Spinal cord (tissue), 10 donors: ENCODE measurements around the gene MGAT5. TPM values are rescaled to one million over a fixed set of nuclear protein-coding genes. Genes with fewer than 3 reads are reported as not detected.

ENCODE experiments used
- DNase-seq, 6 donors: peaks; one replicate each; pipeline versions ENCODE4 v3.0.0 to v3.0.0-alpha.2; 2013 to 2015; ENCODE audit warnings: low spot score in 6 of 6, low read depth in 4 of 6
- H3K27ac ChIP-seq: one replicate; pipeline ENCODE4 v1.5.1; 2013; ENCODE audit warnings: low read depth, low read length, control low read depth
- H3K27me3 ChIP-seq: one replicate; pipeline ENCODE4 v1.6.1; 2013; ENCODE audit warnings: low read length; ENCODE audit not compliant: control insufficient read depth, insufficient read depth
- H3K36me3 ChIP-seq: one replicate; pipeline ENCODE4 v1.6.1; 2013; ENCODE audit warnings: low read length; ENCODE audit not compliant: control insufficient read depth, insufficient read depth
- H3K4me1 ChIP-seq: one replicate; pipeline ENCODE4 v1.6.1; 2013; ENCODE audit warnings: low read length; ENCODE audit not compliant: control insufficient read depth, insufficient read depth
- H3K4me3 ChIP-seq: one replicate; pipeline ENCODE4 v1.5.1; 2013; ENCODE audit warnings: low read depth, low read length, control low read depth
- H3K9me3 ChIP-seq: one replicate; pipeline ENCODE4 v1.6.1; 2013; ENCODE audit warnings: low read length; ENCODE audit not compliant: control insufficient read depth, insufficient read depth
- WGBS: methylation state at CpG from one replicate; pipeline ENCODE4 v1.1.5; 2013; ENCODE audit warnings: missing lambda C conversion rate; ENCODE audit not compliant: insufficient coverage; 5-methylcytosine and 5-hydroxymethylcytosine counted together
- polyA plus RNA-seq, 2 donors: library from polyadenylated mRNA; unstranded; fragments of 120-200 nt; gene quantifications; one replicate each; pipeline ENCODE4 v1.2.1, GENCODE V29; 2013; ENCODE audit not compliant: insufficient read length in 2 of 2
- total RNA-seq, 2 donors: library from RNA; depleted of rRNA in 1 of 2; stranded (reverse); fragments of 120-200 nt in 1 of 2; fragments of >200 nt in 1 of 2; gene quantifications; one replicate each; pipeline versions ENCODE4 v1.2.3 to v1.2.4, GENCODE V29; 2013 to 2014
- donor health status: healthy.

The MGAT5 gene
- total and polyA plus RNA-seq, 4 donors, result 45.8 to 76.6 (median 48.3) TPM

DNA sequence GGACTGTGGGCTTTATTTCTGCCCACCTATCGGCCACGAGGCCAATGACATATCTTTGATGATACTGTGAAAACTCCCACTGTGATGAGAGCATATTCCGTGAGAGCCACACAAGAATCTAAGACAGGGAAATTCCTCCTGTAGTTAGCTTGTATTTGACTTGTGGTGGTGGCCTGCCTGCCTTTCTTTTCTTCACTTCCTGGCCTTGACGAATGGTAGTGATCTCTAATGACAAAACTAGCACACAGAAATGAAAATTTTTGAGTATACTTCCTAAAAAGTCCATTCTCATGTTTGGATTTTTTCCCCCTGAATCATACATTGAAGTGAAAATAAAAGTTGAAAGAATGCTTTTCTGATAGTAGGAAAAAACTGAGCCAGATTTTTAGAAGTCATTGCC lies 94.4 kb downstream of the MGAT5 start:
- H3K27ac ChIP-seq, result no peak overlapping the region
- no peaks in the 10 kb centered on the region for H3K36me3 ChIP-seq
- H3K9me3 ChIP-seq, result no peaks in the 10 kb centered on the region
- H3K27me3 ChIP-seq, result no peaks in the 10 kb centered on the region
- H3K4me1 ChIP-seq, result no peaks in the 10 kb centered on the region
- H3K4me3 ChIP-seq, result no peak overlapping the region
- whole genome bisulfite sequencing, result no CpG with 5 or more reads among the region's 4 CpGs
- DNase-seq, result no peak

DNA sequence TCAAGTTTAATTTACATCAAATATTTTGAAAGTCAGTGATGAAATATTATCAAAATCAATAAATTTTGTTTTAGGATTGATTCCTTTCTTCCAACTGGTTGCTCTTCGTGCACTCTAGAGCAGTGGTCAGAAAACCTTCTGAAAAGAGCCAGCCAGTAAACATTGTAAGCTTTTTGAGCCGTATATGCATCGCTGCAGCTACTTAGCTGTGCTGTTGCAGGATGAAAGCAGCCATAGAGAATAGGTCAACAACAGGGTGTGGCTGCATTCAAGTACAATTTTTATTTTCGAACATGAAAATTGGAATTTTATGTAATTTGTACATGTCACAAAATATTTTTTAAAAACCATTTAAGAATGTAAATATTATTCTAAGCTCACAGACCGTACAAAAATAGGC lies 94.9 kb downstream of the MGAT5 start:
- no peaks in the 10 kb centered on the region for H3K4me1 ChIP-seq
- H3K9me3 ChIP-seq, result no peaks in the 10 kb centered on the region
- no peak overlapping the region for H3K27ac ChIP-seq
- no peak overlapping the region for H3K4me3 ChIP-seq
- no peak for DNase-seq
- H3K36me3 ChIP-seq, result no peaks in the 10 kb centered on the region
- WGBS, result 54% methylated on average over 3 of the region's 5 CpGs
- no peaks in the 10 kb centered on the region for H3K27me3 ChIP-seq

DNA sequence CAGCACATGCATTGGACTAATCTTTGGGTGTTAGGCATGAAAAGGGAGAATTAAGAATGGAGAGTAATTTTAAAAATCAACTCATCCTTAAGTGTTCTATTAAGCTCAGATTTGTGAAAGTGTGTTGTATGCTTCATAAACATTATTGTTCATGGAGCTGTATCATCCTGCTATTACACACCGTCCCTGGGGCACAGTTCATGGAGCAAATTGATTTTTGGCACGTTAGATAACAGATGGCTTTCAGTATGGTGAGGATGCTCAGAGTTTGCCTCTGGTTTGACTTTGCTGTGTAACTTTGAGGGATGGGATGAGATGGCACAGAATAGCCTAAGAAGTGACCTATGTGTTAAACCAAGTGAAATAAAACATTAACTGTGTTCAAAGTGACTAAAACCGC lies 97.1 kb downstream of the MGAT5 start:
- H3K4me1 ChIP-seq, result no peaks in the 10 kb centered on the region
- H3K27me3 ChIP-seq, result no peaks in the 10 kb centered on the region
- 0% methylated on average over 1 of the region's 3 CpGs for WGBS
- DNase-seq, result peak in 1 of 6 donors; percentile 89
- H3K36me3 ChIP-seq, result no peaks in the 10 kb centered on the region
- no peak overlapping the region for H3K4me3 ChIP-seq
- H3K9me3 ChIP-seq, result no peaks in the 10 kb centered on the region
- H3K27ac ChIP-seq, result no peak overlapping the region

DNA sequence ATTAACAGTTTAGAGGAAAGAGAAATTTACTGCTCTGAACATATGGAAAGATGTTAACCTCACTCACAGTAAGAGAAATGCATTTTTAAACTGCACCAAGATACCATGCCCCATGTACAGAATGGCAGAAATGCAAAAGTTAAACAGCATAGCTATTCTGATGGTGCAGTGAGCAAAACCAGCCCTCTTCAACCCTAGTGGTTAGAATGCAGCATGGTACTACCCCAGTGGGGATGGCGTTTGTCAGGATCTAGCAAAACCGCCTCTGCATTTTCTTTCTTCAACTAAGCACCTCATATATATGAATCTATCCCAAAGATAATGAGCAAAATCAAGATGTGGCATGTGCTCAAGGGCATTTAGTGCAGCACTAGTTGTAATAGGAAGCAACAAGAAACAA lies 98.0 kb downstream of the MGAT5 start:
- Histone ChIP-seq H3K4me3 (no peak overlapping the region), H3K4me1 (no peaks in the 10 kb centered on the region), H3K9me3 (no peaks in the 10 kb centered on the region), H3K27me3 (no peaks in the 10 kb centered on the region), H3K27ac (no peak overlapping the region), H3K36me3 (no peaks in the 10 kb centered on the region)
- WGBS, result no CpG with 5 or more reads among the region's 2 CpGs
- no peak for DNase-seq

DNA sequence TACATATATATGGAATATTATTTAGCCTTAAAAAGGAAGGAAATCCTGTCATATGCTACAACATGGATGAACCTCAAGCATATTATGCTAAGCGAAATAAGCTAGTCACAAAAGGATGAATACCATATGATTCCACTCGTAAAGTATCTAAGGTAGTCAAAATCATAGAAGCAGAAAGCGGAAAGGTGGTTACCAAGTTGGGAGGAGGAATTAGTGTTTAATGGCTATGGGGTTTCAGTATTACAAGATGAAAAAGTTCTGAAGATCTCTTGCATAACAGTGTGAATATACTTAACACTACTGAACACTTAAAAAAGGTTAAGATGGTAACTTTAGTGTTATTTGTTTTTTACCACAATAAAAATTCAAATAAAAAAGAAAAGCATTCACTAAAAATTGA lies 99.0 kb downstream of the MGAT5 start:
- Histone ChIP-seq H3K4me3 (no peak overlapping the region), H3K27me3 (no peaks in the 10 kb centered on the region), H3K27ac (no peak overlapping the region), H3K36me3 (no peaks in the 10 kb centered on the region), H3K9me3 (no peaks in the 10 kb centered on the region), H3K4me1 (no peaks in the 10 kb centered on the region)
- no peak for DNase-seq
- no CpG with 5 or more reads among the region's 3 CpGs for WGBS

DNA sequence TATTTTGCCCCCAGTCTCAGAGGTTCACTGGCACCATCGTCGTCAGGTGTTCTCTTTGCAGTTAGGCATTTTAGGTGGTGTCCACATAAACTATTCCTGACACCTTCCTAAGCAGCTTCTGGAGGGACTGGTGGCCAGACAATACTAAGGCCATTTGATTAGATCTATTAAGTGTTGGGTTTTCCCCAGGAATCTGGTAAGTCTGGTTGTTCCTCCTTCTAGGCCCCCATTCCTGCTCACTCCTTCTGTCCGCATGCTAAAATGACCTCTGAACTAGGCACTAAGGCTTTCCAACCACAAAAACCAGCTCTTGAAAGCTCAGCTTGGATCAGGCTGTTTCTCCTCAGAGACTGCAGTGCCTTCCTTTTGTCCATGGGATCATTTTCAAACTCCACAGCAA lies 100.7 kb downstream of the MGAT5 start:
- 100% methylated on average over 1 of the region's 3 CpGs for WGBS
- no peaks in the 10 kb centered on the region for H3K27me3 ChIP-seq

DNA sequence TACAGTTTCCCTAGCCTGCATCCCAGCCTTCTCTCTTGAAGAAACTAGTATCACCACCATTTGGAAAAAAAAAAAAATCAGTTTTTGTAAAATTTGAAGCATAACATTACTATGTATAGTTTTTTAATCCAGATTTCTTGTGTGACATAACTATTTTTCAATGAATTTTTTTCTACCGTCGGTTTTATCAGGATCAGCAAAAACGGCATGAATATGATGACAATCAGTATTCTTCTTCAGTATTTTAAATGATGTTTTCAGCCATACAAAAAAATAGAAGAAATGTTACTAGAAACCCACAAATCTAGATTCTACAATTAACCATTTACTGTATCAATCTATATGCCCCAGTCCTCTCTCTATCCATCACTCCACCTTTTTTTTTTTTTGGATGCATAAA lies 103.9 kb downstream of the MGAT5 start:
- peaks cover 10% of the 10 kb centered on the region for H3K4me1 ChIP-seq
- H3K27me3 ChIP-seq, result no peaks in the 10 kb centered on the region
- H3K27ac ChIP-seq, result no peak overlapping the region
- no peaks in the 10 kb centered on the region for H3K36me3 ChIP-seq
- DNase-seq, result no peak
- no peaks in the 10 kb centered on the region for H3K9me3 ChIP-seq
- no peak overlapping the region for H3K4me3 ChIP-seq
- WGBS, result no CpG with 5 or more reads among the region's 3 CpGs

More for the DNA sequence above, 100.7 kb downstream of the MGAT5 start:
- DNase-seq, result no peak
- no peaks in the 10 kb centered on the region for H3K9me3 ChIP-seq
- peaks cover under 1% of the 10 kb centered on the region for H3K4me1 ChIP-seq
- H3K36me3 ChIP-seq, result no peaks in the 10 kb centered on the region
- H3K4me3 ChIP-seq, result no peak overlapping the region
- no peak overlapping the region for H3K27ac ChIP-seq

DNA sequence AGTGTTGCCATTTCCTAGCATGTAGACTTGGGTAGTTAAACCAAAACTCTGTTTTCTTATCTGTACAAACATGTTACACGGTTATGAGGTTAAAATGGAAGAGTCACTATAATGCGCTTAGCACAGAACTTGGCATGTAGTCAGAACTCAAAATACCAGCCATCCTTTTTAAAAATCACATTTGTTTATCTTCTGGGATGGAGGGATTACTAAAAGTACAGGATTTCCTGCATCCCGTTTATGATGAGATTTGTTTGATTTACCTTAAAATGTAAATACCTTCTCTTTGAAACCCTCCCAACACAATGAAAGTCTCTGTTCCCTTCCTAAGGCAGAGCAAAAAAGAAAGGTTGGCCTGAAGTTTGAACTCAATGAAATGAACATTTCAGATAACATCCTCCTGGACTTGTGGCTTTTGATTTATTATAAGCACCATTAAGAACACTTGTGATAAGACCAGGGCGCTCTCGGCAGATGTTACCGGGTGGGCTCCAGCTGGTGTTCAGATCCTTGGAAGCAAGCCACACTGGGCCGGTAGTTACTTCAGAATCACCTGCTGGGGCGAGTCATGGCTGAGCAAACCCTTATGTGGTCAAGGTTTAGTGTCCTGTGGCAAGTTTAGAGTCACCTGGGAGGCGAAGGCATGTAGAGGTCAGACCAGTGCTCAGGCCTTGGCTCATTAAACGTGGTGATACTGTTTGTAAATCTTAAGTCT lies 105.7 kb downstream of the MGAT5 start:
- DNase-seq, result no peak
- Histone ChIP-seq H3K27me3 (no peaks in the 10 kb centered on the region), H3K27ac (no peak overlapping the region), H3K36me3 (no peaks in the 10 kb centered on the region), H3K9me3 (no peaks in the 10 kb centered on the region), H3K4me3 (no peak overlapping the region), H3K4me1 (peaks cover 10% of the 10 kb centered on the region)
- WGBS, result 66% methylated on average over 7 of the region's 10 CpGs

DNA sequence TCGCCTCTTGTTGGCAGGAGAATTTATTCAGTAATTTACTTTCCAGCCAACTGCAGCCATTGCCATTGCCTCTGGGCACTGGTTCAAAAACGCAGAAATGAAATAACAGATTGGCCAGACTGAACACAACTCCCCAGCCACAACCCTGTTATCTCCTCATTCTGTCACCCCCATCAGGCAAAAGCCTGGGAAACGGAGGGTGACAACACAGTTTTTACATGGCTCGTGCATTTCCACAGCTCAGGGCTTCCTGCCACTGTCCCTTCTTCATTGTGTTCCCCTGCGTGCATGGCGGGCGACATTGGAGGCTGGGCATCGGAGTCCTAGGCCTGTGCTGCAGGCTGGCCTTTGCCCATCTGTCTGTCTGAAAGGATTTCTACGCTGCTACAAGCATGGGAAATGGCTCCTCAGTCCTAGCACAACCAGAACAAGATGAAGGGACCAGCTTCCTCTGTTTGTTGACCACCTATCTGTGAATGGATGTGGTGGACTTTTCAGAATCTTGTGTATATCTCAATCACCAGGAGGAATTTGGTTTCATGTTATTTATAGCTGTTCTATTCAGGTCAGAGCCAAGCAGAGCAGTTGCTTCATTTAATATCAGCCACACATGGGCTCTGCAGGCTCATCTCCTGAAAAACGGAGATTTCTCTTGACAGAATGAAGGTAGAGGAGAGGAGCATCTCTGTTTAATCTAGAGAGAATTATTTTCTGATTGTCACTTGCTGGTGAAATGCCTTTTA lies 107.0 kb downstream of the MGAT5 start:
- 27% methylated on average over 7 of the region's 10 CpGs for WGBS
- no peaks in the 10 kb centered on the region for H3K27me3 ChIP-seq
- peak; percentile 44 to 95 (median 69) for DNase-seq
- H3K36me3 ChIP-seq, result no peaks in the 10 kb centered on the region
- no peak overlapping the region for H3K4me3 ChIP-seq
- no peaks in the 10 kb centered on the region for H3K9me3 ChIP-seq
- peak overlapping the region; percentile 61 for H3K27ac ChIP-seq
- H3K4me1 ChIP-seq, result peaks cover 10% of the 10 kb centered on the region

DNA sequence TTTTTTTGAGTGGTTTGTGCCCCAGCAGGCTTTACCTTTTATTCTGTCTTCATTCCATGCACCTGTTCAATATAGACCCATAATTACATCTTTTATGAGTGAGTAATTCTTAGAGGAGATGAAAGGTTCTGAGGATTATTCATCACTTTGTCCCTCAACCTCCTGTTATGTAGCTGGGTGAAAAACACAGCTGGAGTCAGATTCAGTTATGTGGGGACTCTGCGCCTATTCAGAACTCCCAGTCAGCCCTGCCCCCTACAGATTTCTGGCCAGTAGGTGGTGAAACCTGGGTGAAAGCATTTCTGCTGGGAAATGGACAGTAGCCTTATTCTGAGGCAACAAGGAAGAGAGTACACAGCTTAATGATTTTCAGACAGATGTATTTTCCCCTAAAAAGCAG lies 107.8 kb downstream of the MGAT5 start:
- DNase-seq, result no peak
- Histone ChIP-seq H3K9me3 (no peaks in the 10 kb centered on the region), H3K27ac (no peak overlapping the region), H3K36me3 (no peaks in the 10 kb centered on the region), H3K4me3 (no peak overlapping the region), H3K4me1 (peaks cover 10% of the 10 kb centered on the region), H3K27me3 (no peaks in the 10 kb centered on the region)
- WGBS, result 100% methylated on average over 1 of the region's 1 CpG
